HS-5 (cell line): ENCODE data around the gene ADAMTS13.

Experiments used
- DNase-seq: peaks from one replicate; pipeline ENCODE4 v3.0.0-alpha.2; 2012; ENCODE audit warnings: low read depth

ADAMTS13 gene

DNA sequence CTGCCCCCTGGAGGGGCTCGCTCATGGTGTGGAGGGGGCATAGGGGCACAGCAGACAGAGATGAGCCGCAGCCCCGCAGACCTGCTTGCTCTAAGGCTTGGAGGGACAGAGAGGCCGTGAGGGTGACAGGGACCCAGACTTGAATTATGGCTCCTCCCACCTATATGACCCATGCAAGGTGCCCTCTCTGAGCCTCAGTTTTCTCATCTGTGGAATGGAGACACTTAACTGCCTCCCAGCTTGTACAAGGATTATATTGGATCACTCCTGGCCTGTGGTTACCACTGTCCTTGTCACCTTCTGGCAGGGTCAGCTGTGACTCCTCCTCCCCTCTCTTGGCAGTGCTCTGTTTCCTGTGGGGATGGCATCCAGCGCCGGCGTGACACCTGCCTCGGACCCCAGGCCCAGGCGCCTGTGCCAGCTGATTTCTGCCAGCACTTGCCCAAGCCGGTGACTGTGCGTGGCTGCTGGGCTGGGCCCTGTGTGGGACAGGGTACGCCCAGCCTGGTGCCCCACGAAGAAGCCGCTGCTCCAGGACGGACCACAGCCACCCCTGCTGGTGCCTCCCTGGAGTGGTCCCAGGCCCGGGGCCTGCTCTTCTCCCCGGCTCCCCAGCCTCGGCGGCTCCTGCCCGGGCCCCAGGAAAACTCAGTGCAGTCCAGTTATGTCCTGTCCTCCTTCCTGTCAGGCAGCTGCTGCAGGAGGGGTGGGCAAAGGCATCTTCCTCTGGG, 32.9 kb downstream of the ADAMTS13 start:
- DNase-seq = no peak

DNA sequence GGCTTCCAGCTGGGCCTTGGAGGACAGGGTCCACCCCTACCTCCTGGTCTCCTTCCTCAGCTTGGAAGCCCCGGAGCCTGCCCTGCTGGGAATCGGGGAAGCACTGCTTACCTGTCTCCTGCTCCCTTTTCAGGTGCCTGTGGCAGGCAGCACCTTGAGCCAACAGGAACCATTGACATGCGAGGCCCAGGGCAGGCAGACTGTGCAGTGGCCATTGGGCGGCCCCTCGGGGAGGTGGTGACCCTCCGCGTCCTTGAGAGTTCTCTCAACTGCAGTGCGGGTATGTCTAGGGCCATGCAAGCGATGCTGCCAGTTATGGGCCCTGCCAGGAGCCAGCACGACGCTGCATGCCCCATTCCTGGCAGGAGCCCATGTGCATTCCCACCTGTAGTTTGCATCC, 33.8 kb downstream of the ADAMTS13 start:
- DNase-seq = no peak

DNA sequence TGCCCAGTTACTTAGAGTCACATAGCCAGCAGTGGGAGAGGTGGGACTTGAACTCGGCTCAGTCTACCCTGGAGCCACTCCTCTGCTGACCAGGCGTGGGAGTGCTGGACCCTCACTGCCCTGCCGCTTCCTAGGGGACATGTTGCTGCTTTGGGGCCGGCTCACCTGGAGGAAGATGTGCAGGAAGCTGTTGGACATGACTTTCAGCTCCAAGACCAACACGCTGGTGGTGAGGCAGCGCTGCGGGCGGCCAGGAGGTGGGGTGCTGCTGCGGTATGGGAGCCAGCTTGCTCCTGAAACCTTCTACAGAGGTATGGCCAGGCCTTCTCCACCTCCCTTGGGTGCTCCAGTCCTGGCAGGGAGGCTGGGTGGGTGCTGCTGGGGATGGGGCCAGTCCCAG, 34.2 kb downstream of the ADAMTS13 start:
- DNase-seq = no peak

DNA sequence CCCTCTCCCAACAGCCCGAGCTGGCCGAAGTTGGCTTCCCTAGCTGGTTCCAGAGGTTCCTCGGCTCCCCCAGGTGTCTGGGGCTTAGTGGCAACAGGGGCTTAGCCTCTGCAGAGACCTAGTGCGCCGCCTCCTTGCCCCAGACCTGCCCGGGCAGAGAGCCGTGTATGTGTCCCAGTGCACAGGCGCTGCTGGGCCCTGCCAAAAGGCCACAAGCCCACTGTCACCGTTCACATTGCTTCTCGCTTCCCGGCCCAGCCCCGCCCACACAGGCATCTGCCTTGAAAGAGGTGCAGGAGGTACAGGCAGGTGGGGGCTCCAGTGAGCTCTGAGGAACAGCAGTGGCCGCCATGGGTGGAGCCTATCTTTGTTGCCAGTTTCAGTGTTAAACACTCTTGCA, 35.1 kb downstream of the ADAMTS13 start:
- DNase-seq = no peak

DNA sequence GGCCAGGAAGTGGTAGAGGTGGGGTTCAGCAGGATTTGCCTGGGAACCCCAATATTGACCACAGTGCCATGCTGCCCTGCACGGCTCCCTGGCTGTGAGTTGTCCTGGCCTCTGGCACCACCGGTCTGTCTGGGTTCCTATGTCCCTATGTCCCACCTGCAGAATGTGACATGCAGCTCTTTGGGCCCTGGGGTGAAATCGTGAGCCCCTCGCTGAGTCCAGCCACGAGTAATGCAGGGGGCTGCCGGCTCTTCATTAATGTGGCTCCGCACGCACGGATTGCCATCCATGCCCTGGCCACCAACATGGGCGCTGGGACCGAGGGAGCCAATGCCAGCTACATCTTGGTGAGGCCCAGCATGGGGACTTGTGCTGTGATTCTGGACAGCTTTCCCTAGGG, 35.6 kb downstream of the ADAMTS13 start:
- no peak for DNase-seq

DNA sequence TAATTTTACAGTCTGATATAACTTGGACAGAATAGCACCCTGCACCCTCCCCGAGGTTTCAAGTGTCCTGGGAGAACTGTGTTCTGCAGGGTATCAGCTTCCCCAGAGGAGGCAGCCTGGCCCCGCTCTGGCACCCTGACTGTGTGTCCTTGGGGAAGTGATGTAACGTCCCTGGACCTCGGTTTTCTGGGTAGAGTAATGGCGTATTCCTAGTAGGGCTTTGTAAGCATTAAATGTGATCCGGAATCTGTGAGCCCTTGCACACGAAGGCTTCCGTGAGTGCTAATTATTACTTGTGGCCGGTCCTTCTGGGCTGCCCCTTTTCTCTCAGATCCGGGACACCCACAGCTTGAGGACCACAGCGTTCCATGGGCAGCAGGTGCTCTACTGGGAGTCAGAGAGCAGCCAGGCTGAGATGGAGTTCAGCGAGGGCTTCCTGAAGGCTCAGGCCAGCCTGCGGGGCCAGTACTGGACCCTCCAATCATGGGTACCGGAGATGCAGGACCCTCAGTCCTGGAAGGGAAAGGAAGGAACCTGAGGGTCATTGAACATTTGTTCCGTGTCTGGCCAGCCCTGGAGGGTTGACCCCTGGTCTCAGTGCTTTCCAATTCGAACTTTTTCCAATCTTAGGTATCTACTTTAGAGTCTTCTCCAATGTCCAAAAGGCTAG, 36.6 kb downstream of the ADAMTS13 start:
- DNase-seq = no peak

DNA sequence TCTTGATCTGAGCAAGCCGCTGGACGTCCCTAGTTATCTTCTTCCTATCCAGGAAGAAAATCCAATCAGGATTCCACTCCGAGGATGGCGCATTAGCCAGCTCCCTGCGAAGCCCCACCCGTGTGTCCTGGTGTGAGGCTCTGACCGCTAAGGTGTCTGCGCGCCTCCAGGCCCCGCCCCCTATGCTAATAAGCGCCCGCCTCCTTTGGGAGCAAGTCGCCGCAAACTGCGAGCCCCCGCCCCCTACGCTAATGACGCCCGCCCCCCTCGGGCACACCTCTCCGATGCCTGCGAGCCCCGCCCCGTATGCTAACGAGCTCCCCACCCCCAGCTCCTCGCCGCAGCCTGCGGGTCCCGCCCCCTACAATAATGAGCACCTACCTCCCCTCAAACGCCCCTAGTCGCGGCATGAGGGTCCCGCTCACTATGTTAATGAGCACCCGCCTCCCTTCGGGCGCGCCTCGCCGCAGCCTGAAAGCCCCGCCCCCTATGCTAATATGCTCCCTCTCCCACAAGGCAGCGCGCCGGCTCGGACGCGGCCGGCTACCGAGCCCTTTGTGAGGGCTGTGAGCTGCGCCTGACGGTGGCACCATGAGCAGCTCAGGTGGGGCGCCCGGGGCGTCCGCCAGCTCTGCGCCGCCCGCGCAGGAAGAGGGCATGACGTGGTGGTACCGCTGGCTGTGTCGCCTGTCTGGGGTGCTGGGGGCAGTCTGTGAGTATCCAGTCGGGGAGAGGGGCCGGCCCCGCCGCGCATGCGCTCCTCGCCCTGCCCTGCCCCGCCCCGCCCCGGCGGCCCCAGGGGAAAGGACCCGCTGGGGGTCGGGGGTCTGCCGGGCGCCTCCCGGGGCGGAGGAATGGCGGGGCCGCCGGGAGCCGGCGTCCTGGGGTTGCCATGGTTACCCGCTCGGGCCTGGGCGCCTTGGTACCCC, 37.6 kb downstream of the ADAMTS13 start, which contains the start of gene CACFD1:
Gene CACFD1 (plus strand): TSS at position 503 of the 929 bp plus-strand sequence. CDS start 89 bp downstream, at position 592.
- DNase-seq = peak; percentile 78

DNA sequence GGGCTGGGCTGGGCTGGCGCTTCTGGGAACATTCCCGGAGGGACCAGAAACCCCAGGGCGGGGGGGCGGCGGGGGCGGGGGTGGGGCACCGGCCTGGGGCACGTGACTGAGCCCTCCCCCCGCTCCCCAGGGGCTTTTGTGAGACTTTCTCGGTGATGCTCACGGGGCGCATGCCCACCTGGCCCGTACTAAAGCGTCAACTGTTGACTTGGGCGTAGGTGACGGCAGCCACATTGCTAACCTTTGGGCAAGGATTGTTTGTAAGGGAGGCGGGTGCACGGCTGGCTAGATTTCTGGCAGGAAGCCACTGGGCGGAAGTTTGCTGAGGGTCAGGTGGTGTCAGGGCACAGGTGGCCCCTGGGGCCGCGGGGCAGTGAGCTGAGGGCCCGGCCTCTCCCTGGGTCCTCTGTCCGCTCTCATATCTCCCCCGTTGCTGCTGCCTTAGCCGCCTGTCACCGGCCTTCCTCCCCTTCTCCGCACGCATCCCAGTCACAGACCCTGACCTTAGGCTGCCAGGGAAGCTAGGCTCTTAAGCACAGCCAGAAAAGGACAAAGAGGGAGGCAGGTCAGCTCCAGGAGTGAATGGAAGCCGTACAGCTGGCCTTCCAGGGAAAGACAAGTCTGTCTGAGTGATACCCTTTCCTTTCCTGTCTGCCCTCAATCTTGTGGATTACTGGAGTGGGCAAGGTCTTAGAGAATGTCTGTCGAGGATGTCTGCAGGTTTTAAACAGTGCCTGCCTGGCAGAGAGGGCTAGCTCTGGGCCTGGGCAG, 38.4 kb downstream of the ADAMTS13 start:
- DNase-seq = no peak

DNA sequence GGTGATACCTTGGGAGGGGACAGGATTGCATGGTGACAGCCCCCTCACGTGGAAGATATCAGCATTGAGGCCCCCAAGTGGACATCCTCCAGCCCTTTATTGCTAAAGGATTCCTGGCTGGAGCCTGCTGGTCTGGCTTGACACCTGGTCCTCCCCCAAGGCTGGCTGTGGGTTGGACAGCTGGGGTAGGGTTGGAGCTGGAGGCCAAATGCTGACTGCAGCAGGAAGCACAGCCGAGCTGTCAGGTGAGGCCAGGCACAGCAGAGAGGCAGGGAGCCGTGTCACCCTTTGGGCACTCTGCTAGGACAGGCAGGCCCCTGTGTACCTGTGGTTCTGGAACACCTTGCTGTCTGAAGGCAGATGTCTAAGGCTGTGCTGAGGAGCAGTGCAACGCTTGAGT, 39.8 kb downstream of the ADAMTS13 start:
- no peak for DNase-seq

DNA sequence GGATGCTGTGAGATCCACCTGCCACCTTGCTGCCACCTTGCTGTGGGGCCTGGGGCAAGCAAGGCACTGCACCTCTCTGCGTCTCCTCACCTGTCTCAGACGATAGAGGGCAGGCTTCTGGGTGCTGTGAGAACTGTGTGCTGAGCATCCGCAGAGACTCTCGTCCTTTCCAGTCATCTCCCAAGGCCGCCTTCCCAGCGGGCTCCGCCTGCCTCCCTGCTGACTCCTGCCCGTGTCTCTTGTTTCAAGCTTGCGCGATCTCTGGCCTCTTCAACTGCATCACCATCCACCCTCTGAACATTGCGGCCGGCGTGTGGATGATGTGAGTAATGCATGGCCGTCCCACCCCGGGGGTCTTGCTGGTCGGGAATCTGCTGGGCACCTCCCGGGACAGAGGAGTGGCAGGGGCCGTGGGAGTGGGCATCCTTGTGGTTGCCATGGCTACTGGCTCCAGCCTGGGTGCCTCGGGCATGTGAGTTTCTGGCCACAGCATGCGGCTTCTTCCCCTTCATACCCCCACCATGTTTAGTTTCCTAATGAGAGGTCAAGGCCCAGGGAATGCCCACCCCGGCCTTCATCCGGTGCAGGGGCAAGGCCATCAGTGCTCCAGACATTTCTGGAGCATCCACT, 41.2 kb downstream of the ADAMTS13 start:
- DNase-seq = no peak

DNA sequence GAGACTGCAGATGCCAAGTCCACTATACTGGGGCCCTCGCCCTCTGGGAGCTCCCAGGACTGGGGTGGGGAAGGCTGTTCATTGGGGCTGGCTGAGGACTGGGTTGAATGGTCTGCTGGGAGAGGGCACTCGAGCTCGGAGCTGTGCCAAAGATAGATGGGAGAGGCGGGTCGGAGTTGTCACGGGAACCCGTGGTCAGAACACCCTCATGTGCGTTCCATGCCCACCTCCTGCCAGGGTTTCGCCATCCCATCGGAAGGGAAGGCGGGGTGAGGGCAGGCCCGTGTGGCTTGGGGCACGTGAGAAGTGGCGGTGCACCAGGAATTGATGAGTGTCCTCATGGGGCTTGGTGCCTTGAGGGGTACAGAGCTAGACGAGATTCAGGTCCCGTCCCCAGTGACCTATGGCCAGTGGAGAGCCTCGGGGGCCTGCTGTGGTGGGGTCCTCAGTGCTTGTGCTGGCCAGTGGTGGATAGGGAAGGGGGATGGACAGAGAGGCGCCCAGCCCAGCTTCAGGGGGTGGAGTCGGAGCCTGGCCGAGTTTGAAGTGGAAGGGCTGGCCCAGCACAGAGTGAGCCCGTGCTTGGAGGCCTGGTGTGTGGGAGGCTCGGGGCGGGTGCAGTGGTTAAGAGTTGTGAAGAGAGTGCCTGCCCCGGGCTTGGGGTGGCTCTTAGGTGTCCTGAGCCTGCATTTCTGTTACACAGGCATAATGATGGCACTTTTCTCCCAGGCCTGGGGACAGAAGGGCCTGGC, 41.9 kb downstream of the ADAMTS13 start:
- no peak for DNase-seq

DNA sequence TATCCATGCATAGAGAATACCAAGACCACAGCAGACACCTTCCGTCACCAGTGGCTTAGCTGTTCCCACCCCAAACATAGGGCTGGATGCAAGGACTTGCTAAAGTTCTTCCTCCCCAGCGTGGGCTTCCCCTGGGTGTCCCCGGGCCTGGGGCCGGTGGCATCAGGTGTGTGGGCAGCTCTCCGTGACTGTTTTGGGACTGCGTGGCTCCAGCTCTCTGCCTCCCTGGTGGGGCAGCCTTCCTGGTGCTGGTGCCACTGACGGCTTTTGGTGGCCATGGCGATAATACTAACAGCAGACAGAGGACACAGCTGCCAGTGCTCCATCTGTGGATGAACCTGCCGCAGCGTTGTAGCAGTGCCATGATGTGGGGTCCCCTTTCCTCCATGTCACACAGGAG, 42.5 kb downstream of the ADAMTS13 start:
- no peak for DNase-seq

DNA sequence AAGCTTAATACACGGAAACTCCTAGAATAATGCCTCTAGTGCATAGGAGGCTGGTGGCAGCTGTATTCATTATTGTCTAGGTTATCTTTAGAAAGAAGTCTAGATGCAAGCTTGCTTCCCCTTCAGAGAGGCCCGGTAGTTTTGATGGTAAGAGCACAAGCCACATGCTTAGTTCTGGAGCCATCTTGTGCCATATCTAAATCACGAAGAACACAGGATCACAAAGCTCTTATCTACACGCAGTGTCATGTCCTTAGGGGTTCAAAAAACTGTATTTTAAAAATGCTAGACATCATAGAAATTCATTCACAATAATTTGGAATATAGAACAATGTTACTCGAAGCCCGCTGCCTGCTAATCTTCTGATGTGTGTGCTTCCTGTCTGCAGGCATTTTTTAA, 43.8 kb downstream of the ADAMTS13 start:
- no peak for DNase-seq

DNA sequence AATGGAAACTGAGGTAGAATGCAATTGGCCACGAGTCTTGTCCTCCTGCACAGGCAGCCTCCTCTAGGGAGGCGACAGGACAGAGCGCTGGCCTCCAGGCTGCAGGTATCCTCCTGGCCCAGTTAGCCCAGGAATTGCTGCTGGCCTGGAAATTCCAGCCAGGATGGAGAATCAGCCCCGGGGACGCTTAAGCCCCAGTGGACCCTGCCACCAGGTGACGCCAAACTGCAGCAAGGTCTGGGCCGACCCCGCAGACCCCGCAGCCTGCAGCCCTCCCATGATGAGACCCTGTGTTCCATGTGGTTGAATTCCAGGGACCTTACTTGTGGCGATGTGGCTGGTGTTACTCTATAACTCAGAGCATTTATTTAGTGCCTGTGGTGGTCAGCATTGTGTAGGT, 44.9 kb downstream of the ADAMTS13 start:
- DNase-seq = no peak

DNA sequence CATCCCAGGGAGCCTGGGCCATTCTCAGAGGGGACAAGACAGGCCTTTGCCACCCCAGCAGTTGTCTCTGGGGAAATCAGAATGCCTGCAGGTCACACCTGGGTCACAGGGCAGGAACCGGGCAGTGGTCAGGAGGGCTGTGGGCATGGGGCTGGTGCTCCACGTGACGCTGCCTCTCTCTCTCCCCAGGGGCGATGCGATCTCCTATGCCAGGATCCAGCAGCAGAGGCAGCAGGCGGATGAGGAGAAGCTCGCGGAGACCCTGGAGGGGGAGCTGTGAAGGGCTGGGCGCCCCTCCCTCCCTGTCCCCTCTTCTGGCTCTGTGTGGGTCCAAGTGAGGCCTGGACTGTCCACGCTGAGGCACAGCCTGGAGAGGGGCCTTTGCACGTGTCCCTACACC, 46.2 kb downstream of the ADAMTS13 start:
- no peak for DNase-seq

DNA sequence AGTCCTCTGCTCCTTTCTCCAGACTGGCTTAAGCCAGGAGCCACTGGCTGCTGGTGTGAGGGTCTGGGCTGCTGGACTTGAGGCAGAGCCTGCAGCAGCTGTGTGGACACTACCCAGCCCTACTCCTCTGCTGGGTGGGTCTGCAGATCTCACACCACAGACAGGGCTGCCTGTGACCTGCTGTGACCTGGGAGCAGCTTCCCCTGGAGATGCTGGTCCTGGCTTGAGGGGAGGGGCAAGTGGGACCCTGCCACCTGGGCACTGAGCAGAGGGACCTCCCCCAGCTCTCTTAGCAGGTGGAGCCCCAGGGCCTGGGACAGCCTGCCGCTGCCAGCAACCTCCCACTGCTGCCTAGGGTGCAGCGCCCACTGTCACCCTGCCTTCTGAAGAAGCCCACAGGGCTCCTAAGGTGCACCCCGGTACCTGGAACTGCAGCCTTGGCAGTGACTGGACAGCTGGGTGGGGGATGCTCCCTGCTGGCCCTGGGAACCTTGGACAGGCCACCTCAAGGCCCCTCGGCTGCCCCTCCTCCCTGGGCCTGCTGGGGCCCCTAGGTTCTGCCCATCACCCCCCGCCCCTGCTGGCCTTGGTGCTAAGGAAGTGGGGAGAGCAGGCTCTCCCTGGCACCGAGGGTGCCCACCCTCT, 46.7 kb downstream of the ADAMTS13 start:
- DNase-seq = no peak

DNA sequence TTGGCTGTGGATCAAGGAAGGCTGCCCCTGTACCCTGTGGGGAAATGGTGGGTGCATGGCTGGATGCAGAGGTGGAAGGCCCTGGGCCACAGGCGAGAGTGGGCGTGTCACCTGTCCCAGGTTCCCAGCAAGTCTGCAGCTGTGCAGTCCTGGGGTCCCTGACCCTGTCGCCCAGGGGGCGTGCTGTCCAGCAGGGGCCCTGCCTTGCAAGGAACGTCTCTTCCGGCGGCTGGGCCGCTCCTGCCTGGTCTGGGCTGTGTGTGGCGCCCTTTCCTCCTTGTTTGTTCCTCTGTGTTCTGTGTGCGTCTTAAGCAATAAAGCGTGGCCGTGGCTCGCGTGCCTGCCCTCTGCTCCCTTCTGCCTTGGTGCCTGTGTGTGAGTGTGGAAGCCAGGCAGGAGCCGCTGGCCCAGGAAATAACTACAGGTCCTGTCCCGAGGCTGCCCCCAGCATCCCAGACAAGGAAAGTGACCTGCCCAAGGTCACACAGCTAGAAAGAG, 48.3 kb downstream of the ADAMTS13 start:
- DNase-seq = no peak

DNA sequence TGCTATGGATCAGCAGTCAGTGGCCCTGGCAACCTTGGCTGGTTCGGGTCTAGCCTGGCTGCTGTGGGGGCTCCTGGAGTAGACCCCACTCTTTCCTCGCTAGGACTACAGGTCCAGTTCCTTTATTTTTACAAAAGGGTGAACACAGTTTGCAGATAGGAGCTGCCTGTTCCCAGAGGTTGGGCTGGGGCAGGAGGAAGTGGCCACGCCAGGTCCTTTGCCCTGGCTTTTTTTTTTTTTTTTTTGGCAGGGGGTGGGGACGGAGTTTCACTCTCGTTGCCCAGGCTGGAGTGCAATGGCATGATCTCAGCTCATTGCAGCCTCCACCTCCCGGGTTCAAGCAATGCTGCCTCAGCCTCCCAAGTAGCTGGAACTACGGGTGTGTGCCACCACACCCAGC, 48.8 kb downstream of the ADAMTS13 start:
- no peak for DNase-seq

DNA sequence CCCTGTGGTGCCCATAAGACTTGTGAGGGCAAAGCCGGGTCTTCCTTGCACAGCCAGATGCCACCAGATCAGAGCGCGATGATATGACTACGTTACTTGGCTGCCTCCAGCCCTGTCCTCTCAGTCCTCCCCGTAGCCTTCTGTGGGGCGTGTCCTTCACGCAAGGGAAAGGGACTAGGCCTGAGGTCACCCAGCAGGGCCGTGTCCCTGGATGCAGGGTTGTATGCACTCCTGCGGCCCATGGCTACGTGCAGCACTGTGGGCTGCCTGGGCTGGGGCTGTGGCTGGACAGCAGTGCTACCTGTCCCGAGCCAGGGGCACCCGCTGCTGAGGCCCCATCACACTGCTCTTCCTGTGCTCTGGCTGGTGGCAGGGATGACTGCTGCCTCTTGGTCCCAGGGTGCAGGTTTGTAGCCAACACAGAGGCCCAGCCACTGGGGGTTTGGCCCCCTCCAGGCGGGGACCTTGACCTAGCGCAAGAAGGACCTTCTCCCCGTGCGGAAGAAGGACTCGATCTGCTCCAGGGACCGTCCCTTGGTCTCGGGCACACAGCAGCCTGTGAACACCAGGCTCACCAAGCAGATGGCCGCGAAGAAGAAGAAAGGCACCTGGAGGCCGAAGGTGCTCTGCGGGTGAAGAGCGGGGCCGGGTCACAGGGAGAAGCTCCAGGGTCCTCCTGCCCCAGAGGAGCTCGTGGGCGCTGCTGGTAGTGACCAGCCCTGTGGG, 49.5 kb downstream of the ADAMTS13 start:
- DNase-seq = no peak
